Activated T-helper 1 cell treated with anti-CD3 and anti-CD28 coated beads, Interleukin-12 subunit alpha, Interleukin-12 subunit beta, Interleukin-2, Interleukin-4 antibody, amounts not matched to agents 30 ng/mL and 10 ng/mL and 1 ng/mL, durations not matched to agents 14 hours and 24 hours and 36 hours (primary cell): ENCODE results near the gene P2RX4. TPM values are rescaled to one million over a fixed set of nuclear protein-coding genes. Genes with fewer than 3 reads are reported as not detected.
"Not testable (repeated sequence)": the region's sequence is repeated elsewhere in the genome, so short reads cannot be mapped to it uniquely, and the experiment has no call there.

Source experiments
- DNase-seq: peaks from one replicate; pipeline ENCODE4 v3.0.0; 2021; ENCODE audit warnings: low spot score
- H3K27ac Mint-ChIP-seq: one replicate; pipeline ENCODE4 v1.8.0; 2021; ENCODE audit warnings: mild to moderate bottlenecking, mixed read lengths
- H3K27me3 Mint-ChIP-seq: one replicate; pipeline ENCODE4 v1.8.0; 2022; ENCODE audit warnings: mild to moderate bottlenecking, moderate library complexity, mixed read lengths; ENCODE audit not compliant: insufficient read depth
- H3K36me3 Mint-ChIP-seq: one replicate; pipeline ENCODE4 v1.8.0; 2021; ENCODE audit warnings: low read depth, mixed read lengths
- H3K4me1 Mint-ChIP-seq: one replicate; pipeline ENCODE4 v1.8.0; 2021; ENCODE audit warnings: low read depth, mixed read lengths
- H3K4me3 Mint-ChIP-seq: one replicate; pipeline ENCODE4 v1.8.0; 2021; ENCODE audit warnings: mild to moderate bottlenecking, moderate library complexity, mixed read lengths
- H3K9me3 Mint-ChIP-seq: one replicate; pipeline ENCODE4 v1.8.0; 2021; ENCODE audit warnings: mixed read lengths
- intact Hi-C: fragments of 100-400 bp; cut with micrococcal nuclease; formaldehyde crosslinking; loops from one replicate; pipeline ENCODE4 v1.15.1; 2024
- total RNA-seq: library from RNA; stranded (reverse); gene quantifications from 2 replicates; pipeline ENCODE4 v1.2.3, GENCODE V29; 2022

The P2RX4 gene
- total RNA-seq, 1 donor from 2014 or later, result 22.8 TPM

GRCh38 chr12:121280531-121280930 is 70.6 kb downstream of the P2RX4 start:
- H3K9me3 Mint-ChIP-seq, DNase-seq, H3K36me3 Mint-ChIP-seq, H3K27me3 Mint-ChIP-seq, H3K4me3 Mint-ChIP-seq, intact Hi-C loops, H3K4me1 Mint-ChIP-seq, H3K27ac Mint-ChIP-seq: not testable (repeated sequence)

GRCh38 chr12:121281116-121281515 is 71.2 kb downstream of the P2RX4 start:
- H3K27ac Mint-ChIP-seq, H3K9me3 Mint-ChIP-seq, intact Hi-C loops, H3K4me1 Mint-ChIP-seq, H3K4me3 Mint-ChIP-seq, DNase-seq, H3K36me3 Mint-ChIP-seq, H3K27me3 Mint-ChIP-seq: not testable (repeated sequence)

- DNase-seq, result no peak
- intact Hi-C loops, result no loop called here
- Mint-ChIP-seq H3K27ac (no peak overlapping the region), H3K36me3 (peaks cover 3% of the 10 kb centered on the region), H3K27me3 (no peaks in the 10 kb centered on the region), H3K4me1 (peaks cover 3% of the 10 kb centered on the region), H3K9me3 (no peaks in the 10 kb centered on the region), H3K4me3 (no peak overlapping the region)
Measured at GRCh38 chr12:121282072-121282742, 72.3 kb downstream of the P2RX4 start.

- H3K4me1 Mint-ChIP-seq, intact Hi-C loops, H3K27ac Mint-ChIP-seq, DNase-seq, H3K36me3 Mint-ChIP-seq, H3K9me3 Mint-ChIP-seq, H3K27me3 Mint-ChIP-seq, H3K4me3 Mint-ChIP-seq: not testable (repeated sequence)
Measured at GRCh38 chr12:121282910-121283309, 73.0 kb downstream of the P2RX4 start.

GRCh38 chr12:121283388-121283787 is 73.5 kb downstream of the P2RX4 start:
- H3K36me3 Mint-ChIP-seq, result no peaks in the 10 kb centered on the region
- no peak overlapping the region for H3K27ac Mint-ChIP-seq
- no peaks in the 10 kb centered on the region for H3K4me1 Mint-ChIP-seq
- no peaks in the 10 kb centered on the region for H3K27me3 Mint-ChIP-seq
- DNase-seq, result no peak
- intact Hi-C loops, result no loop called here
- H3K4me3 Mint-ChIP-seq, result no peak overlapping the region
- H3K9me3 Mint-ChIP-seq, result no peaks in the 10 kb centered on the region

Other genes starting within 250 kb of the P2RX4 start
- gene HNF1A, start 231.6 kb upstream of the P2RX4 start, total RNA-seq, result not detected in 2 replicates
- gene C12orf43, start 193.6 kb upstream of the P2RX4 start, total RNA-seq, result 34.6 and 35.3 TPM in 2 replicates
- 2.4 and 3.1 TPM in 2 replicates for gene OASL, start 170.9 kb upstream of the P2RX4 start, total RNA-seq
- 7.3 and 8.0 TPM in 2 replicates for gene P2RX7, start 77.3 kb upstream of the P2RX4 start, total RNA-seq
- gene CAMKK2, start 86.6 kb downstream of the P2RX4 start, total RNA-seq, result 38.1 and 41.0 TPM in 2 replicates
- gene ANAPC5, start 142.3 kb downstream of the P2RX4 start, total RNA-seq, result 139 and 144 TPM in 2 replicates
- gene RNF34, start 190.0 kb downstream of the P2RX4 start, total RNA-seq, result 80.6 and 83.7 TPM in 2 replicates